ENCODE measurements around the gene SOS1.

DNA sequence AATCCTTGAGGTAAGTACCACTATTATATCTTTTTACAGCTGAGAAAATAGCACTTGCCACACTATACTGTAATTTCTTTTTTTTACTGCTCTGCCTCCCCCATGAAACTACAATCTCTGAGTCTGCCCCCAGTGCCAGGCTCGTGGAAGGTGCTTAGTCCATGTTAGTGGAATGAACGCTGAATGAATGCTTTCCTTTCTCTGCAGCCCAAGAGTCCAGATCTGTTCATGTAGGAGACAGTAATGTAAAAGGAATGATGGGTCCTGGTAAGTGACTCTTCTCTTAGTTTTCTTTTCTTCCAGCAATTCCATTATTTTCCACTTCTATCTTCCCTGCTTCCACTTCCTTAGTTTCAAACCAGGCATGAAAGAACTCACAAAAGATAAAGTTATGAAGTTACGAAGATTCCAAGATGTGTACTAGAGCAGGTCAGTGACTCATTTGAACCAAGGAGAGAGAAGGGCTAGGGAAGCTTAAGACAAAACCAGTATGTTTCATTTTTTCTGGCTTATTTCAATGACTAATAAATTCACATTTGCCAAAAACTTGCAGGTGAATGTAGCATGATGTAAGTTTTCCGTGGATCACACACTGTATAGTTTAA is 185.2 kb downstream of the SOS1 start:
- TF ChIP-seq CTCF (IDR thresholded peaks at IDR 0.05) (no peak), POLR2A (IDR thresholded peaks at IDR 0.05) (no peak)
